Measurements from ENCODE around the gene EIF3L.

Gene EIF3L

DNA sequence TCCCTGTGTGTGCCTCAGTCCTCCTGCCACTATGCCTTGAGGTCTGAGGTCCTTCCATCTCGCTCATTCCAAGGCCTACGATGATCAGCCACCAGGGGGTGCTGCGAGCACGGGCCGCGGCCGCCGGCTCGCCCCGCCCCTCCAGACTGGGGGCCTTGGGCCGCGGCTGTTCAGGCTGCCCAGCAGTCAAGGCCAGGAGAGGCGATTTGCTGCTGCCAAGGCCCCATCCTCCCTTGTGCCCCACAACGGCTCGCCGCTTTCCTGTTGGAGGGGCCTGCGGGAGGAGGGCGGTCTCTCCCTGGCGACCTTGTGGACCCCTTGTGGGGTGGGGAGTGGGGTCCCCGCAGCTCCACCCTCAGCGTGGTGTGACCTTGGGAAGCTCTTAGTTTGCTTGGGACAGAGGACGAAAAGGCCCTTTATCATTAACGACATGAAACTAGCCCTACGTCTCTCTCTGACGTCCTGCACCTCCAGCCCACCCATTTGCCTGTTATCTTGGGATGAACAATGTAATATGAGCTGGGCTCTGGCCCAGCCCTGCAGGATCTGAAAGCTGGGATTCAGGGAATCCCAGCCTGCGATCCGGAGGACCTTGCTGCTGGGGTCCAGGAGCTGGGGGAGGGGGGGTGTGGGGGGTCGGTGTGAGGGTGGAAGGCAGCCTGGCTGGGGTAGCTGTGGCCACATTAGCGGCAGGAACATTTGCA is 31.4 kb upstream of the EIF3L start:
- DNase-seq: peak; percentile 72 to 86

- peak; percentile 58 to 67 for DNase-seq
These were observed 30.7 kb upstream of the EIF3L start for GRCh38 chr22:37818409-37819104.

DNA sequence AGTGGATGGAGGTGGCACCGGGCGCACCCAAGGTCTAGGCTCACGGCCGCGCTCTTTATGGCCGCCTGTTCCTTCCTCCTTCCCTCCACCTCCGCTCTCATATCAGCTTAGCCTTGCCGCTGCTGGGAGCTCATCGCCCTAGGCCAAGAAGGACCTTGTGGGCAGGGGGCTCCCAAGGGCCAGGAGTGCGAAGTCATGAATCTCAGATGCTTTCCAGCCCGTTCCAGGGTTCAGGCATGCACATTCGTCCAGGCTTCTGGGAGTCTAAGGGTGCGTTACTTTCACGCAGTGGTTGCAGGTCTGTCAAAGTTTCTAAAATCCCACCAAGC is 30.1 kb upstream of the EIF3L start:
- no peak for DNase-seq

DNA sequence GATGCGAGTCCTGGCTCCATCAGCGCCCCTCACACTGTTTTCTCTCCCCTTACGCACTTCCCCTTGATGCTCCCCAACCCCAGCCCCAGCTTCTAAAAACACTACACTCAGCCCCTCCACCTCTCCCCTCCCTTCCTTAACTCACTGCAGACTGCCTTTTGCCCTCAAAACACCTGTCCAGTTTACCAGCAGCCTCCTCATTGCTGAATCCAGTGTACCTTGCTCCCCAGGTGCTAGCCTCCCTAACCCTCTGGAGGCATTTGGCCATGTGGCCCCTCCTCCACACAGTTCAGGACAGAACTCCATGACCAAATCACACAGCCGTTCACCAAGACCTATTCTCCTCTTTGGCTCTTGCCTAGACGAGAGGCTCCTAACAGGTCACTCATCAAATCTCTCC is 28.9 kb upstream of the EIF3L start:
- no peak for DNase-seq

DNA sequence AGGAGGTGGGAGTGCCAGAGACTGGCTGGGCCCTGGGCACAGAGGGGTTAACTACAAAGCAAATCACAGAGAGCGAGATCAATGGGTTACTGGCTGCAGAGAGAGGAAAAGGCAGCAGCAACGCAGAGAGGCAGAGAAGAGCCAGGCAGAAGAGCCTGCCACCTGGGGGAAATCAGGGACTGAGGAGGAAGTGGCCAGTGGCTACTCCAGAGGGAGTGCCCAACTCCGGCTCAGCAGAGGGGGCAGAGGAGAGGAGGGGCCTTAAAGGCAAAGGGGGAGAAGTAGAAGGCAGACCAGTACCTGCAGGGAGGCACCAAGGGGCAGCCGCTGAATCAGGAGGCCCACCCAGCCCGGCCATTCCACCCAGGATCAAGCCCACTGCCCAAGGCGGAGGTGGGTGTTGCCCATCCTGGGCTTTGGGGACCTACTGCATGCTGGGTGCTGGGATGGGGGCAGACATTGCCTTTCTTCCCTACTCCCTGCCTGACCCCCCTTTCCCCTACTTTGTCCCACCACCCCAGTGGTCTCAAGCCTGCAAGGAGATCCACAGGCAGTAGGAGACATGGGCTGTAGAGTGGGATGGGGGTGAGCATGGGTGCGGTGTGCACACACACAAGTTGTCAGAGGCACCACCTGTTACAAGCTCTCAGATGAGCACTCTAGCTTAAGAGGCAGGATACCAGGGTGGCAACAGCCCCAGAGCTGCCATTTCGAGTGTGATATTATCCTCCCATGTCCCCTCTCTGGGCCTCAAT is 27.0 kb upstream of the EIF3L start:
- DNase-seq: no peak

GRCh38 chr22:37823134-37823985 is 25.9 kb upstream of the EIF3L start, which contains the start of gene GALR3:
Gene GALR3 (plus strand): TSS chr22:37823382. CDS start chr22:37823407, 25 bp downstream.
- no peak for DNase-seq

DNA sequence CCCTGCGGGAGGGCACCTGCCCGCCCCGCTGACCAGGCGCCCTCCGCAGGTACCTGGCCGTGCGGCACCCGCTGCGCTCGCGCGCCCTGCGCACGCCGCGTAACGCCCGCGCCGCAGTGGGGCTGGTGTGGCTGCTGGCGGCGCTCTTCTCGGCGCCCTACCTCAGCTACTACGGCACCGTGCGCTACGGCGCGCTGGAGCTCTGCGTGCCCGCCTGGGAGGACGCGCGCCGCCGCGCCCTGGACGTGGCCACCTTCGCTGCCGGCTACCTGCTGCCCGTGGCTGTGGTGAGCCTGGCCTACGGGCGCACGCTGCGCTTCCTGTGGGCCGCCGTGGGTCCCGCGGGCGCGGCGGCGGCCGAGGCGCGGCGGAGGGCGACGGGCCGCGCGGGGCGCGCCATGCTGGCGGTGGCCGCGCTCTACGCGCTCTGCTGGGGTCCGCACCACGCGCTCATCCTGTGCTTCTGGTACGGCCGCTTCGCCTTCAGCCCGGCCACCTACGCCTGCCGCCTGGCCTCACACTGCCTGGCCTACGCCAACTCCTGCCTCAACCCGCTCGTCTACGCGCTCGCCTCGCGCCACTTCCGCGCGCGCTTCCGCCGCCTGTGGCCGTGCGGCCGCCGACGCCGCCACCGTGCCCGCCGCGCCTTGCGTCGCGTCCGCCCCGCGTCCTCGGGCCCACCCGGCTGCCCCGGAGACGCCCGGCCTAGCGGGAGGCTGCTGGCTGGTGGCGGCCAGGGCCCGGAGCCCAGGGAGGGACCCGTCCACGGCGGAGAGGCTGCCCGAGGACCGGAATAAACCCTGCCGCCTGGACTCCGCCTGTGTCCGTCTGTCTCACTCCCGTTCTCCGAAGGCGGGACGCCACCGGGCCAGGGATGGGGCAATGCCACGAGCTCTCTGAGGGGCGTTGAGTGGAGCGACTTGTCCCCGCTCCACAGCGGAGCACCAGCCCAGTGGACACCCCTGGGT is 24.3 kb upstream of the EIF3L start:
- DNase-seq: no peak

DNA sequence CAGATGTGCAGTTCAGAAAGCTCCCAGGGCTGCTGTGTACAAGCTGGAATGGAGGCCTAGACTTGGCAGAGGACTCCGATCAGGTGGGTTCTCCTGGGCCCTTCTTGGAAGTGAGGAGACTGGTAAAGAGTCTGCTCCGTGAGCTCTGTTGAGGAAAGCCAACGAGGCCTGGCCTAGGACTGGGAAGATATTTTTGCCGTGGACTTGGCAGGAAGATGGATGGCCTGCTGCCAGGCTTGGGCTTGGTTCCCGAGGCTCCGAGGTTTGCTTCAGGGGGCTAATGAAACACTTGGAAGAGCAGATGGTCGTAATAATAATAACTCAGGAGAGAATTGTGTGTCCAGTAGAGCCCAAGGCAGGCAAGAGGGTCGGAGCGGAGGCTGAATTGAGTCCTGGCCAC is 22.2 kb upstream of the EIF3L start:
- no peak for DNase-seq

- DNase-seq: no peak
These were observed 19.0 kb upstream of the EIF3L start for GRCh38 chr22:37830093-37830842.

GRCh38 chr22:37831472-37831871 is 17.7 kb upstream of the EIF3L start:
- no peak for DNase-seq

DNA sequence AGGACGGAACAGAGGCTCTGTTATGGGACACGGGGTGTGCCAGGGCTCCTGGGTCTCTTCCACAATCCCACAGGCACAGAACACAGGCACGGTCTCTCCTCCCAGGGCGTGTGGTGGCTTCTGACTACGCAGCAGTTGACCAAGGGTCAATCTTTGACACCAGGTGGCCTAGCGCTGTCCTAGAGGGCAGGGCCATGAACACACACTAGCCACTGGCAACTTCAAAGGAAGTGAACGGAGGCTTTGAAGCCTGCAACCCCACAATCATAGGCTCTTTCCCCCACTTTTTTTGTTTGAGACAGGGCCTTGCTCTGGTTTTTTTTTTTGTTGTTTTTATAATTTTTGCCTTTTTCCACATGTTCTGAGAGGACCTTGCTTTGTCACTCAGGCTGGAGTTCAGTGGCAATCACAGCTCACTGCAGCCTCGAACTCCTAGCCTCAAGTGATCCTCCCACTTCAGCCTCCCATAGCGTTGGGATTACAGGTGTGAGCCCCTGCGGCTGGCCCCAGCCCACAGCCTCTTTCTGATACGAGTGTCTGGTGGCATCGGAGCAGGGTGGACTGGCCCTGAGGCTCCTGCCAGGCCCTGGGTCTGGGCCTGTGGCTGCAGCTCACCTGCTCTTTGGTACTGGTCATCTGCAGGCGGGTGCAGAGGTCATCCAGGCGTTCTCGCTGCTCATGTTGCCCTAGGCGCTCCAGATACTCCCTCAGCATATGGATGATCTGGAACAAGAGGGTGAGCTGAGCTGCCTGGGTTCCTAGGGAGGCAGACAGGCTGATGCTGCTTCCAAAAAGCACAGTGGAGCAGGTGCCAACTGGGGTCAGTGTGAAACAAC is 17.0 kb upstream of the EIF3L start:
- no peak for DNase-seq

DNA sequence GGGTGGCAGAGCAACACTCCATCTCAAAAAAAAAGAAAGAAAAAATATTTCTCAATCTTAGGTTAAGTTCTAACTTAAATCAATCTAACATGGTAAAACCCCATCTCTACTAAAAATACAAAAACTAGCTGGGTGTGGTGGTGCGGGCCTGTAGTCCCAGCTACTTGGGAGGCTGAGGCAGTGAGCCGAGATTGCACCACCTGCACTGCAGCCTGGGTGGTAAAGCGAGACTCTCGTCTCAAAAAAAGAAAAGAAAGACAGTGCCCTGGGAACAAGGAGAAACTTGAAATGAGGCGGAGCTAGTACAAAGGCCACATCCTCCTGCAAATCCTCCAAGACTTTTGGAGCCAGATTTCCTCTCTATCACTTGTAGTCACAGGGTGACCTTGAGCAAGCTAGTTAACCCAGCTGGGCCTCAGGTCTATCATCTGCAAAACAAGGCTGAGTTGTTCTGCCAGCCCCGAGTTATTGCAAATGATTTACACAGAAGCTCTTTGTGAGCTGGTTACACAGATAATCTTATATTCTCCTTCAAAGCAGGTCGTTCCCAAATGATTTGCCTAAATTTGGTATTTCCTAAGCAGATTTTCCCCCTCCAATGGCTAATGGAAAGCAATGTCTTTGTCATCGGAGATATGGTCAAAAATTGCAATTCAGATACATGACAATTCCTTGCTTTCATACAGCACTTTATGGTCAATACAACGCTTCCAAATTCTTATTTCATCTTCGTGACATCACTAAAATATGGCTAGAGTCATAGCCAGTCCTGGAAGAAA is 7.0 kb upstream of the EIF3L start:
- no peak for DNase-seq

GRCh38 chr22:37843741-37844089 is 5.5 kb upstream of the EIF3L start:
- peak in 1 of 2 donors; percentile 18 for DNase-seq

DNA sequence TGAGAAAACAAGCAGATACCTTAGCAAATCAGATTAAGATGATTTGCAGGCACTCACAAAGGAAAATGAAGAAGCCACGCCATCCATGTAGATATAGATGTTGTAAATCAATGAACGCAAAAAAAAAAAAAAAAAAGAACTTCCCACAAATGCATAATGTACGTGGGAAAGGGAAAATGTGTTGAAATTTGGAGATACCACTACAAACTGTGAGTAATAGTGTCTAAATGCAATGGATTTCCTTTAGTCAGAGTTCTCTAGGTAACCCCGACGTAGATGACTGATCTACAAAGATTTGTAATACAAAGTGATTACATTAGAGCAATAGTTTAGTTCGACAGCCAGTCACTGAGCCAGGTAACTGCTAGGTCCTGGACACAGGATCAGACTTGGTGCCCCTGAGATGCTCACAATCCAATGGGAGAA is 4.3 kb upstream of the EIF3L start:
- no peak for DNase-seq

- no peak for DNase-seq
These were observed 2.8 kb upstream of the EIF3L start for GRCh38 chr22:37846433-37846832.

DNA sequence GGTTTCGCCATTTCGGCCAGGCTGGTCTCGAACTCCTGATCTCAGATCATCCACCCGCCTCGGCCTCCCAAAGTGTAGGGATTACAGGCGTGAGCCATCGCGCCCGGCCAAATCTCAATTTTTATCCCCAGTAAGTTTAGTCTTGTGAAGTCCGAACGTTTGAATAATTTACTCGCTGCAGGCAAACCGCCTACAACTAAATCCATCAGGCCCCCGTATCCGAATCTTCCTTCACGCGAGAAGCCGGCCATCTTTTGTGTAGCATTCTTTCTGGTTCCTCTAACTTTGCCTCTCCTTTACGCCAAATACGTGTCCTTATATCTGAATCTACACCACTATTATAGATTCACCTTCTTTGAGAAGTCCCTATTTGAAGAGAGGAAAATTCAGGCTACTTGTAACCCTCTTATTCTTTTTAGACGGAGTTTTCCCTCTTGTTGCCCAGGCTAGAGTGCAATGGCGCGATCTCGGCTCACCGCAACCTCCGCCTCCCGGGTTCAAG is 581 bp upstream of the EIF3L start:
- DNase-seq: no peak

GRCh38 chr22:37850801-37851200 is 1.6 kb downstream of the EIF3L start:
- DNase-seq: no peak

- no peak for DNase-seq
These were observed 3.2 kb downstream of the EIF3L start for GRCh38 chr22:37852418-37852817.

GRCh38 chr22:37854946-37855345 is 5.7 kb downstream of the EIF3L start:
- DNase-seq: no peak
